ENCODE data around the gene RADIL.

DNA sequence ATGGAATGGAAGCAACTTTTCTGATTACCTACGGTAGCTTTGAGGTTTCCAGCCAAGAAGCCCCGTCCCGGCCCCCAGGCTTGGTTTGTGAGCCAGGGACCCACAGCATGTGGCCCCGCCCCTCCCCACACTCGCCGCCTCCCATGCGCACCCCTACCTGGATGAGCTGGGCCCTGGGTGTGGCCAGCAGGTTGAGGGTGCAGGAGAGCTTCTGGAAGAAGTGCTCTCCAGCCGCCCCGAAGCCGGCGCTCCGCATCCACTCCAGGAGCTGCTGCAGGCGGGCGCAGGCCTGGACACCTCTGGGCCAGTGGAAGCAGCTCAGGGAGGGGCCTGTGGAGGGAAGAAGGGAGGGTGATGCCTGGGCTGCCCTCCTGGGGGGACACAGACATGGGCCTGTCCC lies 68.4 kb downstream of the RADIL start:
- no peak for TF ChIP-seq EZH2 (IDR thresholded peaks at IDR 0.05; ENCODE audit: low read length, unreplicated experiment)
- TF ChIP-seq CTCF (conservative IDR thresholded peaks at IDR 0.05; ENCODE audit: low read depth, low read length): no peak
- TF ChIP-seq EZH2phosphoT487 (IDR thresholded peaks at IDR 0.05; ENCODE audit: borderline replicate concordance, low read length): no peak

All from PC-3 (cell line).